H9 (cell line): ENCODE data around the gene GALC. TPM values are rescaled to one million over a fixed set of nuclear protein-coding genes. Genes with fewer than 3 reads are reported as not detected.

ENCODE experiments used
- DNase-seq: peaks from one replicate; pipeline ENCODE4 v3.0.0-alpha.2; 2017
- H2AFZ ChIP-seq: one replicate; pipeline ENCODE4 v1.6.1; 2013; ENCODE audit warnings: mild to moderate bottlenecking, low read length, control low read depth, moderate library complexity
- H2AK5ac ChIP-seq: 2 replicates; pipeline ENCODE4 v1.6.1; 2013; ENCODE audit warnings: low read length, control low read depth, mixed read lengths; ENCODE audit not compliant: insufficient read length
- H2BK120ac ChIP-seq: one replicate; pipeline ENCODE4 v1.6.1; 2013; ENCODE audit warnings: low read depth, mild to moderate bottlenecking, low read length, control low read depth, inconsistent platforms; ENCODE audit not compliant: poor library complexity, severe bottlenecking
- H2BK12ac ChIP-seq: 2 replicates; pipeline ENCODE4 v1.6.1; 2013; ENCODE audit warnings: low read length, control low read depth, mixed read lengths, low read depth; ENCODE audit not compliant: insufficient read length
- H2BK15ac ChIP-seq: 2 replicates; pipeline ENCODE4 v1.6.1; 2013; ENCODE audit warnings: low read depth, low read length, control low read depth
- H2BK20ac ChIP-seq: one replicate; pipeline ENCODE4 v1.6.1; 2013; ENCODE audit warnings: low read depth, mild to moderate bottlenecking, low read length, control low read depth, inconsistent platforms; ENCODE audit not compliant: poor library complexity, severe bottlenecking
- H2BK5ac ChIP-seq: 2 replicates; pipeline ENCODE4 v1.6.1; 2013; ENCODE audit warnings: low read length, control low read depth, mixed read lengths; ENCODE audit not compliant: insufficient read length
- H3K14ac ChIP-seq: 2 replicates; pipeline ENCODE4 v1.6.1; 2013; ENCODE audit warnings: low read length, control low read depth; ENCODE audit not compliant: insufficient read depth
- H3K18ac ChIP-seq: 2 replicates; pipeline ENCODE4 v1.6.1; 2013; ENCODE audit warnings: low read depth, mild to moderate bottlenecking, mixed read lengths, low read length, control low read depth; ENCODE audit not compliant: insufficient read length
- H3K23ac ChIP-seq: 2 replicates; pipeline ENCODE4 v1.6.1; 2013; ENCODE audit warnings: low read length, control low read depth, mixed read lengths, low read depth; ENCODE audit not compliant: insufficient read length
- H3K23me2 ChIP-seq: 2 replicates; pipeline ENCODE4 v1.6.1; 2013; ENCODE audit warnings: low read depth, mild to moderate bottlenecking, mixed read lengths, low read length, control low read depth; ENCODE audit not compliant: insufficient read length, poor library complexity, severe bottlenecking
- H3K27ac ChIP-seq: 2 replicates; pipeline ENCODE4 v1.5.1; 2013; ENCODE audit warnings: low read length, control low read depth, mixed read lengths, low read depth; ENCODE audit not compliant: insufficient read length
- H3K27me3 ChIP-seq: 2 replicates; pipeline ENCODE4 v1.6.1; 2013; ENCODE audit warnings: low read length, control low read depth, inconsistent platforms; ENCODE audit not compliant: insufficient read depth
- H3K4ac ChIP-seq: 2 replicates; pipeline ENCODE4 v1.6.1; 2013; ENCODE audit warnings: low read depth, mild to moderate bottlenecking, control low read depth, inconsistent platforms, low read length, moderate library complexity
- H3K4me1 ChIP-seq: 2 replicates; pipeline ENCODE4 v1.6.1; 2013; ENCODE audit warnings: low read length, control low read depth, inconsistent platforms; ENCODE audit not compliant: insufficient read depth
- H3K4me2 ChIP-seq: 2 replicates; pipeline ENCODE4 v1.6.1; 2013; ENCODE audit warnings: low read length, control low read depth, mixed read lengths; ENCODE audit not compliant: insufficient read length, insufficient read depth
- H3K56ac ChIP-seq: 2 replicates; pipeline ENCODE4 v1.6.1; 2013; ENCODE audit warnings: low read depth, mild to moderate bottlenecking, mixed read lengths, low read length, control low read depth; ENCODE audit not compliant: insufficient read length
- H3K79me1 ChIP-seq: 2 replicates; pipeline ENCODE4 v1.6.1; 2013; ENCODE audit warnings: low read depth, mild to moderate bottlenecking, moderate library complexity, low read length, control low read depth, inconsistent platforms; ENCODE audit not compliant: insufficient read depth, poor library complexity, severe bottlenecking
- H3K79me2 ChIP-seq: 2 replicates; pipeline ENCODE4 v1.6.1; 2013; ENCODE audit warnings: low read length, control low read depth, inconsistent platforms; ENCODE audit not compliant: insufficient read depth
- H3K9ac ChIP-seq: 2 replicates; pipeline ENCODE4 v1.6.1; 2013; ENCODE audit warnings: low read length, control low read depth, mixed read lengths; ENCODE audit not compliant: insufficient read length; ENCODE audit errors: extremely low read depth
- H3K9me3 ChIP-seq: one replicate; pipeline ENCODE4 v1.6.1; 2013; ENCODE audit warnings: low read depth, low read length, inconsistent platforms; ENCODE audit not compliant: control insufficient read depth
- H3T11ph ChIP-seq: one replicate; pipeline ENCODE4 v1.6.1; 2013; ENCODE audit warnings: mild to moderate bottlenecking, low read length, control low read depth, inconsistent platforms
- H4K20me1 ChIP-seq: one replicate; pipeline ENCODE4 v1.6.1; 2013; ENCODE audit not compliant: control insufficient read depth, insufficient read length, insufficient read depth
- H4K5ac ChIP-seq: 2 replicates; pipeline ENCODE4 v1.6.1; 2013; ENCODE audit warnings: low read depth, mild to moderate bottlenecking, mixed read lengths, low read length, control low read depth; ENCODE audit not compliant: insufficient read length
- H4K8ac ChIP-seq: replicated peaks from 2 replicates; pipeline ENCODE4 v1.6.1; 2013; ENCODE audit warnings: low read length, control low read depth, mixed read lengths, low read depth; ENCODE audit not compliant: insufficient read length
- H4K91ac ChIP-seq: 2 replicates; pipeline ENCODE4 v1.6.1; 2013; ENCODE audit warnings: low read depth, mild to moderate bottlenecking, moderate library complexity, mixed read lengths, low read length, control low read depth; ENCODE audit not compliant: insufficient read length
- H3K27ac Mint-ChIP-seq, 3 experiments: 2 replicates in 2 of 3; 3 replicates in 1 of 3; pipeline ENCODE4 v1.8.0; 2020 to 2021; ENCODE audit warnings: mixed read lengths in 3 of 3, mild to moderate bottlenecking in 1 of 3, moderate library complexity in 1 of 3
- H3K27me3 Mint-ChIP-seq: 2 replicates; pipeline ENCODE4 v1.8.0; 2021; ENCODE audit warnings: low read depth, mild to moderate bottlenecking, moderate library complexity, mixed read lengths
- H3K36me3 Mint-ChIP-seq, 3 experiments: 2 replicates in 2 of 3; 3 replicates in 1 of 3; pipeline ENCODE4 v1.8.0; 2020 to 2021; ENCODE audit warnings: low read depth in 3 of 3, mixed read lengths in 3 of 3; ENCODE audit not compliant: insufficient read depth in 1 of 3
- H3K4me1 Mint-ChIP-seq, 2 experiments: 2 replicates each; pipeline ENCODE4 v1.8.0; 2020; ENCODE audit warnings: mixed read lengths in 2 of 2
- H3K4me3 Mint-ChIP-seq, 2 experiments: 2 replicates in 1 of 2; 3 replicates in 1 of 2; pipeline ENCODE4 v1.8.0; 2020 to 2021; ENCODE audit warnings: mild to moderate bottlenecking in 2 of 2, mixed read lengths in 2 of 2, moderate library complexity in 1 of 2
- H3K9me3 Mint-ChIP-seq, 2 experiments: 2 replicates in 1 of 2; 3 replicates in 1 of 2; pipeline ENCODE4 v1.8.0; 2020; ENCODE audit warnings: mild to moderate bottlenecking in 2 of 2, mixed read lengths in 2 of 2, moderate library complexity in 1 of 2
- CTCF ChIP-seq: fragments of 200-600 bp; sonication (generic); conservative IDR thresholded peaks from 3 replicates; pipeline ENCODE4 v1.8.0; 2021; ENCODE audit warnings: antibody characterized with exemption, mild to moderate bottlenecking
- WGBS: extraction: QIAGEN DNeasy Blood & Tissue Kit; methylation state at CpG from one replicate; pipeline ENCODE4 v1.1.7; 2013; ENCODE audit warnings: missing lambda C conversion rate, low lambda C conversion rate, mixed read lengths; ENCODE audit not compliant: insufficient read length; ENCODE audit errors: extremely low coverage; 5-methylcytosine and 5-hydroxymethylcytosine counted together
- total RNA-seq: library from RNA; stranded (reverse); gene quantifications from 2 replicates; pipeline ENCODE4 v1.2.1, GENCODE V29; 2021

Gene GALC
- total RNA-seq, 1 experiment from 2014 or later, result 12.4 TPM

DNA sequence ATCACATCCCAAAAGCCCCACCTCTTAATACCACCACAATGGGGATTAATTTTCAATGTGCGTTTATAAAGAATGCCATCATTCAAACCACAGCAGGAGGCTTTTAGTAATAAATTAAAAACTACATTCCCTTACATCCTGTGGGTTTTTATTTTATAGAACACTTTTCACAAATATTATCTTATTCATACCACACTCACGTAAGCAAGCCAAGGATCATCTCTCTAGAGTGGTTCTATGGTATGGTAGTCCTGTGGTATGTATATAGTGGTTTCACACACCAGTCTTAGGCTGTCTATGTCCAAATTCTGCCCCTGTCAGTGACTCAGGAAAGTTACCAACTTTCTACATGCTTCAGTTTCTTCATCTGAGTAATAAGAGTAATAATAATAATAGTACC is 100.2 kb downstream of the GALC start:
- Histone ChIP-seq H3K4me2 (no peak overlapping the region), H2AFZ (no peak overlapping the region), H3K14ac (no peak overlapping the region), H3K27ac (no peak overlapping the region), H3K4ac (no peak overlapping the region), H3K23me2 (no peaks in the 10 kb centered on the region), H2BK120ac (no peak overlapping the region), H3T11ph (no peak overlapping the region), H2BK15ac (no peak overlapping the region), H3K9ac (no peak overlapping the region), H3K79me1 (no peaks in the 10 kb centered on the region), H4K8ac (no peak overlapping the region), H3K79me2 (no peaks in the 10 kb centered on the region), H3K18ac (no peak overlapping the region), H2BK20ac (no peak overlapping the region), H3K27me3 (no peaks in the 10 kb centered on the region), H3K56ac (no peak overlapping the region), H2BK5ac (no peak overlapping the region), H2AK5ac (no peak overlapping the region), H4K5ac (no peak overlapping the region), H4K91ac (no peak overlapping the region), H3K4me1 (no peaks in the 10 kb centered on the region), H2BK12ac (no peak overlapping the region), H3K23ac (no peak overlapping the region), H4K20me1 (no peaks in the 10 kb centered on the region), H3K9me3 (no peaks in the 10 kb centered on the region)
- no peak for DNase-seq
- no peaks in the 10 kb centered on the region for H3K36me3 Mint-ChIP-seq
- H3K9me3 Mint-ChIP-seq, result no peaks in the 10 kb centered on the region
- H3K27ac Mint-ChIP-seq, result no peak overlapping the region
- WGBS, result no CpG with 5 or more reads among the region's 2 CpGs
- H3K27me3 Mint-ChIP-seq, result no peaks in the 10 kb centered on the region; the same call in 1 of the 2 replicates
- peaks cover 0 to 8% of the 10 kb centered on the region in 2 experiments; a peak in 1 of 4 replicates for H3K4me1 Mint-ChIP-seq
- H3K4me3 Mint-ChIP-seq, result no peak overlapping the region
- no peak for TF ChIP-seq CTCF
